ENCODE results near the gene CYP46A1.
A peak's percentile ranks its signal among the peaks of the same experiment; 100 is the strongest.

The CYP46A1 gene

DNA sequence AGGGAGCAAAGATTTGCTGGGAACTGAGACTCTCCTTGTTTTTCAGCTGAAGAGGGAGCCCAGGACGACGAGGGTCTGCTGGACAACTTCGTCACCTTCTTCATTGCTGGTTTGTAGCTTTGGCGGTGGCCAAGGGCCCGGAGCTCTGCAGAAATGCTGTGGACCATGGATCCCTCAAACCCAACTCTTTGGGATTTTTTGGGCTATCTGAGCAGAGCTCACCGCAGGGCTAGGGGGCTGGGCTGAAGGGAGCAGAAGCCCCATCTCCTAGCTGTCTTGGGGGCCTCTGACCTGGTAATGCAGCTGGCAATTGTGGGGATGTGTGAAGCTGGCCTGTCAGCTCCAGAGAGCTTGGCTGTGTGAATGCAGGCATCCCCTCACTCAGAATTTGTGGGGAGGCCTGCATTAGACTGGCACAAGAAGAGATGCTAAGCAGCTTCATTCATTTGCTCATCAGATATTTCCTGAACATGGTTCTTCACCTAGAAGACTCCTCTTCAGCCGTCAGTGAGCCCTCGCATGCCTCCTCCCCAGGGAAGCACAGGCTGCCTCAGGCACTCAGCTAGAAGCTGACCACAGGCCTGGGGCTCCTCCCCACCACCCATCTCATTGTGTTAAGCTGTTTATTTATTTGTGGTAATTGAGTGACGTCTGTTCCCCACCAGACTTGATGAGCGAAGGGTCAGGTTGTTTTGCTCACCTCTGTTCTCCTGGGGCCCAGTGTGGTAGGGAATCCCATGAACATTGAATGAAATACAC lies 32.2 kb downstream of the CYP46A1 start:
- no peak for DNase-seq (ENCODE audit: low read depth)

- DNase-seq (ENCODE audit: low read depth) = no peak
These were observed 33.0 kb downstream of the CYP46A1 start for GRCh38 chr14:99716850-99717681.

- no peak for DNase-seq (ENCODE audit: low read depth)
These were observed 33.5 kb downstream of the CYP46A1 start for GRCh38 chr14:99717682-99718013.

DNA sequence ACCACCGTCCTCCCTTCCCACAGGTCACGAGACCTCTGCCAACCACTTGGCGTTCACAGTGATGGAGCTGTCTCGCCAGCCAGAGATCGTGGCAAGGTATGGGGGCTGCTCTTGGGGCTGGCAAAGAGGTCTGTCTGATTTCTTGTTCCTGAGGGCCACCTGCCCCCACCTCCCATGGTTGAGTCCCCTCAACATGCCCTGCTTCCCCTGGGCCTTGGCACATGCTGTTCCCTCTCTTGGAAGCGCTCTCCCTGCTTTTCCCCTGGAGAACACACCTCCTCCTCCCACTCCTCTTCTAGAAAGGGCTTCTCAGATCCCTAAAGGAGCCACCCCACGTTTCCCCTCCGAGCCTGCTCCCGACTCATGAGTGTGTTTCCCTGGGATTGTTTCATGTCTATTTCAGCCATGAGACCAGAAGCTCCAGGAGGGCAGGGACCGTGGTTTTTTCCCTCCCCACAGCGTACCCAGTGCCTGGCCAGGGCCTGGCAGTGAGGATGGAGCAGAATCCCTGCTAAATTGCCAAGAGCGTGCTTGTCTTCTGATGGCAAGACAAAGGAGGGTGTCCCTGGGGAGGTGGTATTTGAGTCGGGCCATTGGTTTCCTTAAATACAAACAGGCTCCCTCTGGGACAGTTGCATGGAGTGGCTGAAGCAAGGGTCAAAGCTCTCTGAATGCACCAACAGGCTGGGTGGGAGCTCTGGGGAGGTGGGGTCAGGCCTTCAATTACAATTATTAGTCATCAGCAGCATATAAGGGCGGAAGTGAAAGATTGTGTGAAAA lies 34.1 kb downstream of the CYP46A1 start:
- DNase-seq (ENCODE audit: low read depth) = no peak

- DNase-seq (ENCODE audit: low read depth) = no peak
These were observed 34.7 kb downstream of the CYP46A1 start for GRCh38 chr14:99718811-99719192.

- no peak for DNase-seq (ENCODE audit: low read depth)
These were observed 37.1 kb downstream of the CYP46A1 start for GRCh38 chr14:99720941-99721791.

- DNase-seq (ENCODE audit: low read depth) = no peak
These were observed 37.9 kb downstream of the CYP46A1 start for GRCh38 chr14:99721792-99722516.

- DNase-seq (ENCODE audit: low read depth) = no peak
These were observed 38.6 kb downstream of the CYP46A1 start for GRCh38 chr14:99722741-99723140.

- DNase-seq (ENCODE audit: low read depth) = no peak
These were observed 40.2 kb downstream of the CYP46A1 start for GRCh38 chr14:99724196-99724891.

DNA sequence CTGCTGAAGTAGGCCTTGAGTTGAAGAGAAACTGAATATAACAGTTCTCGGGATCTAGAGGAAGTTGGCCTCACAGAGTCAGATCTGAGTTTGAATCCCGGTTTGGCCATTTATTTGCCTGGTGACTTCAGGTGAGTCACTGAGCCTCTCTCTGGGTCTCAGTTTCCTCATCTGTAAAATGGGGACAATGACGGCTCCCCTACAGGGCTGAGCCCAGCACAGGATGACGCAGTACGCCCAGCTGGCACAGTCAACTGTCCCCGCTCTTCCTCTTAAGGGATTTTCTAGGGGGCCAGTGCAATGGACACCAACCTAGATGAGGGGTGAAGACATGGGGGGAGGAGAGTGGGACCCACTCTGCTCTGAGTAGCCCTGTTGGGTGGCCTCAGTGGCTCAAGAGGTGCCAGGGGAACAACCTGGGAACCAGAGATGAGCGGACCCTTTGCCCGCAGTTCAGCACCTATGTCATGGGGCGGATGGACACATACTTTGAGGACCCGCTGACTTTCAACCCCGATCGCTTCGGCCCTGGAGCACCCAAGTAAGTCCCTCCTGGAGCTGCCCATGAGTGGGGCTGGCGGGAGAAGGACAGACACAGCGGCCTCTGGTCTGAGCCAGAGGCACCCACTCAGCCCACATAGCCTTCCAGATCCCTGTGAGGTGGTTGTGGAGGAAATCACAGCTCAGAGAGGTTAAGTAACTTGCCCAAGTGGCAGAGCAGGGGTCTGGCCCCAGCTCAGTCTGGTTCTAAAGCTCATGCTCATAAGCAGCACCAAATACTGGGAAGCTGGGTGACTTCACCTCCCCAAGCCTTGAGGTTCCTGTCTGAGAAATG lies 41.1 kb downstream of the CYP46A1 start:
- no peak for DNase-seq (ENCODE audit: low read depth)

- no peak for DNase-seq (ENCODE audit: low read depth)
These were observed 41.9 kb downstream of the CYP46A1 start for GRCh38 chr14:99725774-99726537.

DNA sequence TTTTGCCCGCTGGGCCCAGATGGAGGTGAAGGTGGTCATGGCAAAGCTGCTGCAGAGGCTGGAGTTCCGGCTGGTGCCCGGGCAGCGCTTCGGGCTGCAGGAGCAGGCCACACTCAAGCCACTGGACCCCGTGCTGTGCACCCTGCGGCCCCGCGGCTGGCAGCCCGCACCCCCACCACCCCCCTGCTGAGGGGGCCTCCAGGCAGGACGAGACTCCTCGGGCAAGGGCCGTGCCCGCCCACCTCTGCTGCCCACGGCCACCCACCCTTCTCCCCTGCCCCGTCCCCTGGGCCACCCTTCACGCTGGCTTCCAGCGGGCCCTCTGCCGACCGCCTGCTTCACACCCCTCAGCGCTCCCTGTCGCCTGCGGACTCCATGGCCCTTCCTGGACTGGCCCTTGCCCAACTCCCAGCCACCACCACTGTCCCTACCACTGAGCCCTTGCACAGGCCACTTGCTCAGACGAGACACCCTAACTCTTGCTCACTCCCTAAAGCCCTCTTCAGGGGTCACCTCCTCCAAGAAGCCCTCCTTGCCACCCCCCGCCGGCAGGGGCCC lies 42.5 kb downstream of the CYP46A1 start:
- DNase-seq (ENCODE audit: low read depth) = no peak

DNA sequence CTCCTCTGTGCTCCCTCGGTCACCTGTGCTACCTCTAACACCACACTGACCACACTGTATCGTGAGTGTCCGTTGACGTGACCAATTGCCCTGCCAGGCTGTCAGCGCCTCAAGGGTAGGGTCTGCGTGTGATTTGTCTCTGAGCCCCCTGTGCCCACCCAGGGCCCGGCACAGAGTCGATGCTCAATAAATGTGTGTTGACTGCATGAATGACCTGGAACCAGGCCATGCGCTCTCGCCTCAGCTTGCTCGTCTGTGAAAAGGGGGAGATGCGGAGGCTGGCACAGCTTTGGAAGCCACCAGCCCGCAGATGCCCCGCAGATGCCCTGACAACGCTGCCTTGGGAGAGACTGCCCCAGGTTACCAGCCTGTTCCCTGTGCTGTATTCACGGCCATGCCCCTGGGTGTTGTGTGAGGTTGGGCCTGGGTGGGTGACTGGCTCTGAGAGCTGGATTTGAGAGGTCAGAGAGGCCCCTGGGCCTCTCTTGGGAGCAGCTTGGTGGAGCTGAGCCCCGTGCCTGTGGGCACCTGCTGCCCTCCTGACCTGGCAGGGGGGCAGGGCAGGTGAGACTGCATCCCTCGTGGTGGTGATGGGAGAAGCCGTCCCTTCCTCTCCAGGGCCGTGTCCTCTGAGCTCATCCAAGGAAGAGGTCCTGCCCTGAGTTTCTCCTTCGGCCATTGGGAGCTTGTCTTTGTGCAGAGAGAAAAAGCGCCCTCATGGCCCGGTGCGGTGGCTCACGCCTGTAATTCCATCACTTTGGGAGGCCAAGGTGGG lies 43.2 kb downstream of the CYP46A1 start:
- DNase-seq (ENCODE audit: low read depth) = no peak

DNA sequence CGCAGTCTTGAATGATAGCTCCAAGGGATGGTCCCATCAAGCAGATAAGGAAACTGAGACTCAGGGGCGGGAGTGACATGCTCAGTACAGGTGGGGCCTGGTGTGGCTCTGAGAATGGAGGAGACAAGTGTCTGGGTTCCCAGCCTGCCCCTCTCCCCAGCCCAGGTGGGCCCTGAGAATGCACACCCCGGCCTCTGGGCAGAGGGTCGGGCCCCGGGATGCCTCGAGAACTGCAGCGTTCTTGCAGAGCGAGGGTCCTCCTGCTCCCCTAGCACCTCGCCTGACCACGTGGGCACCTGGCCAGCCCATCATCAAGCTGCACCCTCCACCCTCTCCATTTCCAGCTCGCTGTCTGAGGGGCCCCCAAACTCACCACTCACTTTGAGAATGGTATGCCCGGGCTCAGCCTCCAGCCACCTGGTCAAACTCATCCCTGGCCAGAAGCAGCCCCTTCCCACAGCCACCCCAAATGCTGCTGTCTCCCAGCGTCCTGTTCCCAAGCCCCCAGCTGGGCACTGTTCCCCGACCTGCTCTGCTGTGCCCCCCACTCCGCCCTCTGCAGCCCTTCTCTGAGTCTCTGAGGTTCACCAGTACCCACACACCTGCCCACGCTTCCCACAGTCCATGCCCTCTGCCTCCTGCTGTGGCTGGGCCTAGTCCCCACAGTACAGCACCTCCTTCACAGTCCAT lies 44.3 kb downstream of the CYP46A1 start:
- no peak for DNase-seq (ENCODE audit: low read depth)

DNA sequence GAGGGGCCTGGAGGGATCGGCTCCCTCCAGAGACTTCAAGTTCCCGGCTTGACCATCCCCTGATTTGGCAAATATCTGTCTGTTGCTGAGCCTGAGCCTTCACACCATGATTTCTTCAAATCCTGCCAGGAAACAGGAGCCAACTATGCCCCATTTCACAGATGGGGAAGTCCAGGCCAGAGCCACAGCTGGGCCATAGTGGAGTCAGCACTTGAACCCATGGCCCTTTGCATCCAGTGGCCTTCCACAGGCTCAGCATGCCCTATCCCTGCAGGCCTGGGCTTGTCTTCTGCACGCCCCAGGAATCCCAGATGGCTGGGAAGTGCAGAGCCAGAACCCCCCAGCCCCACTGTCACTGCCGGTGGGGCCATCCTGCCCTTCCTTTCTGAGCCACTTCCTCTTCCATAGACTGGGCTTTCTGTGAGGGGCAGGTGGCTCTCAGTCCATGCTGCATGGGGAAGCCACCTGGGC lies 44.9 kb downstream of the CYP46A1 start:
- DNase-seq (ENCODE audit: low read depth) = no peak

- peak; percentile 32 for DNase-seq (ENCODE audit: low read depth)
These were observed 46.1 kb downstream of the CYP46A1 start for GRCh38 chr14:99729991-99730875.

Data from stimulated activated CD8-positive, alpha-beta memory T cell treated with anti-CD3 and anti-CD28 coated beads, Interleukin-12 subunit alpha, Interleukin-12 subunit beta, amount 100 ng/mL, for 1 hour (primary cell).